HepG2 (cell line): ENCODE measurements around the gene HINFP. TPM values are rescaled to one million over a fixed set of nuclear protein-coding genes. Genes with fewer than 3 reads are reported as not detected.

Experiments used
- ATF7 ChIP-seq, 2 experiments: fragments of 450-650 bp in 1 of 2; sonication (generic) in 1 of 2; formaldehyde crosslinking in 1 of 2; IDR thresholded peaks; 2 replicates each; pipeline versions ENCODE4 v1.4.0 to v1.6.1; 2016 to 2020; ENCODE audit warnings: antibody characterized with exemption in 1 of 2, mild to moderate bottlenecking in 1 of 2, missing genetic modification reagents in 1 of 2
- ATRX ChIP-seq: sonication (generic); formaldehyde crosslinking; IDR thresholded peaks from 2 replicates; pipeline ENCODE4 v1.4.0; 2020; ENCODE audit warnings: missing genetic modification reagents, borderline replicate concordance
- BRCA1 ChIP-seq: sonication (generic); formaldehyde crosslinking; IDR thresholded peaks from 2 replicates; pipeline ENCODE4 v1.4.0; 2020; ENCODE audit warnings: missing genetic modification reagents
- BRF2 ChIP-seq: sonication (generic); formaldehyde crosslinking; IDR thresholded peaks from 2 replicates; pipeline ENCODE4 v1.8.1; 2022; ENCODE audit warnings: mild to moderate bottlenecking, missing genetic modification reagents
- GZF1 ChIP-seq: sonication (generic); formaldehyde crosslinking; IDR thresholded peaks from 2 replicates; pipeline ENCODE4 v1.5.1; 2020; ENCODE audit warnings: mild to moderate bottlenecking, missing genetic modification reagents
- MLXIP ChIP-seq: sonication (generic); formaldehyde crosslinking; IDR thresholded peaks from 2 replicates; pipeline ENCODE4 v1.9.0; 2021; ENCODE audit warnings: missing genetic modification reagents, borderline replicate concordance
- NBN ChIP-seq: fragments of 450-650 bp; conservative IDR thresholded peaks from 2 replicates; pipeline ENCODE4 v1.6.1; 2017
- PHF21A ChIP-seq: sonication (generic); formaldehyde crosslinking; IDR thresholded peaks from 2 replicates; pipeline ENCODE4 v1.5.0; 2020; ENCODE audit warnings: mild to moderate bottlenecking, missing genetic modification reagents
- PITX1 ChIP-seq: sonication (generic); formaldehyde crosslinking; IDR thresholded peaks from 2 replicates; pipeline ENCODE4 v1.5.1; 2020; ENCODE audit warnings: mild to moderate bottlenecking, missing genetic modification reagents
- POGZ ChIP-seq: sonication (generic); formaldehyde crosslinking; IDR thresholded peaks from 2 replicates; pipeline ENCODE4 v1.4.0; 2020; ENCODE audit warnings: mild to moderate bottlenecking, missing genetic modification reagents
- REL ChIP-seq: sonication (generic); formaldehyde crosslinking; conservative IDR thresholded peaks from 2 replicates; pipeline ENCODE4 v1.8.0; 2022; ENCODE audit warnings: mild to moderate bottlenecking, missing genetic modification reagents, moderate library complexity
- SCMH1 ChIP-seq: sonication (generic); formaldehyde crosslinking; IDR thresholded peaks from 2 replicates; pipeline ENCODE4 v1.9.0; 2021; ENCODE audit warnings: missing genetic modification reagents, mild to moderate bottlenecking, borderline replicate concordance
- SP4 ChIP-seq: sonication (generic); formaldehyde crosslinking; IDR thresholded peaks from 2 replicates; pipeline ENCODE4 v1.8.1; 2023; ENCODE audit warnings: mild to moderate bottlenecking, missing genetic modification reagents
- THYN1 ChIP-seq: sonication (generic); formaldehyde crosslinking; IDR thresholded peaks from 2 replicates; pipeline ENCODE4 v1.8.1; 2023; ENCODE audit warnings: low read depth, mild to moderate bottlenecking, moderate library complexity, missing genetic modification reagents, borderline replicate concordance
- ZNF543 ChIP-seq: sonication (generic); formaldehyde crosslinking; IDR thresholded peaks from 2 replicates; pipeline ENCODE4 v1.4.0; 2020; ENCODE audit warnings: mild to moderate bottlenecking, missing genetic modification reagents
- ZNF546 ChIP-seq: sonication (generic); formaldehyde crosslinking; conservative IDR thresholded peaks from 2 replicates; pipeline ENCODE4 v1.8.1; 2023; ENCODE audit warnings: mild to moderate bottlenecking, missing genetic modification reagents
- ZNF646 ChIP-seq: sonication (generic); formaldehyde crosslinking; IDR thresholded peaks from 2 replicates; pipeline ENCODE4 v1.9.0; 2021; ENCODE audit warnings: mild to moderate bottlenecking, missing genetic modification reagents
- ZNF720 ChIP-seq: sonication (generic); formaldehyde crosslinking; IDR thresholded peaks from 2 replicates; pipeline ENCODE4 v1.4.0; 2020; ENCODE audit warnings: missing genetic modification reagents
- ZNF816 ChIP-seq: sonication (generic); formaldehyde crosslinking; IDR thresholded peaks from 2 replicates; pipeline ENCODE4 v1.8.0; 2022; ENCODE audit warnings: missing genetic modification reagents, mild to moderate bottlenecking, borderline replicate concordance
- polyA plus RNA-seq, 8 experiments: library from polyadenylated mRNA; depleted of rRNA in 3 of 8; stranded (reverse) in 7 of 8; unstranded in 1 of 8; fragments of >200 nt; fragmentation: Illumina TruSeq in 4 of 8; extraction: Trizol in 4 of 8; gene quantifications; 2 replicates each; pipeline versions ENCODE4 v1.2.1 to v1.2.3, GENCODE V29; 2011 to 2016; ENCODE audit warnings: low read depth in 4 of 8, missing spikeins in 1 of 8, mixed read lengths in 1 of 8; ENCODE audit not compliant: insufficient read depth in 1 of 8
- total RNA-seq, 5 experiments: library from RNA; depleted of rRNA; stranded (reverse); fragments of >200 nt; fragmentation: Illumina TruSeq; extraction: Trizol; gene quantifications; 2 replicates each; pipeline ENCODE4 v1.2.3, GENCODE V29; 2016; ENCODE audit warnings: low read depth in 1 of 5

The HINFP gene
- total and polyA plus RNA-seq, 2 of the 13 experiments (the other 11 are each of a cell fraction or from before 2014, with no cell fraction given) = 15.1 to 21.4 TPM

GRCh38 chr11:119084663-119085436, 36.5 kb upstream of the HINFP start, which contains the start of gene HMBS (continued):
- TF ChIP-seq BRF2 (CRISPR knock-in tag) (no peak), SCMH1 (no peak), ATF7 (IDR thresholded peaks at IDR 0.05) (no peak), ATF7 (CRISPR knock-in tag; IDR thresholded peaks at IDR 0.05) (peak; percentile 57; the same call in 1 of the 2 replicates), REL (CRISPR knock-in tag) (no peak), THYN1 (no peak), BRCA1 (CRISPR knock-in tag) (0 out of 2 replicates have a peak, but pooled peaks have one; percentile 40), PITX1 (CRISPR knock-in tag) (no peak), ZNF546 (CRISPR knock-in tag) (no peak), ZNF720 (CRISPR knock-in tag) (no peak), MLXIP (peak; percentile 71; the same call in 1 of the 2 replicates), ZNF543 (CRISPR knock-in tag) (peak; percentile 72; the same call in 1 of the 2 replicates), ZNF646 (CRISPR knock-in tag) (no peak), GZF1 (CRISPR knock-in tag) (no peak), POGZ (peak; percentile 75; the same call in 1 of the 2 replicates), SP4 (peak; percentile 72; the same call in 1 of the 2 replicates), ATRX (CRISPR knock-in tag) (no peak), NBN (no peak), ZNF816 (no peak), PHF21A (CRISPR knock-in tag) (peak; percentile 46; the same call in 1 of the 2 replicates)
